Measurements from ENCODE around the gene AHNAK. TPM values are rescaled to one million over a fixed set of nuclear protein-coding genes. Genes with fewer than 3 reads are reported as not detected.
"Not testable (repeated sequence)": the region's sequence is repeated elsewhere in the genome, so short reads cannot be mapped to it uniquely, and the experiment has no call there.

Gene AHNAK
- total RNA-seq, 1 donor from 2014 or later, result 359 TPM

GRCh38 chr11:62499311-62499943 is 47.2 kb downstream of the AHNAK start:
- intact Hi-C loops (cut with micrococcal nuclease), result not testable (repeated sequence)

- intact Hi-C loops (cut with micrococcal nuclease), result no loop called here
Observed at GRCh38 chr11:62498492-62499286, 47.9 kb downstream of the AHNAK start.

DNA sequence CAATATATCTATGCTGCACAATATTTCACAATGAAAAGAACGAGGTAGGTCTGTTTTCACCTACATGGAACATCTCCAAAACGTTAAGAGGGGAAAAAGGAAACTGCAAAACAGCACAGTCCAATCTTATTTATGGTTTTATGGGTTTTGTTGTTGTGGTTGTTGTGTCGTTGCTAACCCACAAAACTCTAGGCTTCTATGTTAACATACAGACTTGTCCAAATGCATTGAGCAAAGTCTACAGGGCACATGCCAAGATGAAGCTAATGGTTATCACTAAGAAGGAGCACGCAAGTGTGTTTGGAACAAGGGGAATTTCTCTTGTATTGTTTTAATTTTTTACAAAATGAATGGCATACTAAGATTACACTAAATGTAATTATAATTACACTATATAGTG is 48.6 kb downstream of the AHNAK start:
- intact Hi-C loops (cut with micrococcal nuclease), result no loop called here

GRCh38 chr11:62497132-62497801 is 49.3 kb downstream of the AHNAK start:
- intact Hi-C loops (cut with micrococcal nuclease), result no loop called here

GRCh38 chr11:62496676-62497075 is 49.9 kb downstream of the AHNAK start:
- intact Hi-C loops (cut with micrococcal nuclease), result no loop called here

DNA sequence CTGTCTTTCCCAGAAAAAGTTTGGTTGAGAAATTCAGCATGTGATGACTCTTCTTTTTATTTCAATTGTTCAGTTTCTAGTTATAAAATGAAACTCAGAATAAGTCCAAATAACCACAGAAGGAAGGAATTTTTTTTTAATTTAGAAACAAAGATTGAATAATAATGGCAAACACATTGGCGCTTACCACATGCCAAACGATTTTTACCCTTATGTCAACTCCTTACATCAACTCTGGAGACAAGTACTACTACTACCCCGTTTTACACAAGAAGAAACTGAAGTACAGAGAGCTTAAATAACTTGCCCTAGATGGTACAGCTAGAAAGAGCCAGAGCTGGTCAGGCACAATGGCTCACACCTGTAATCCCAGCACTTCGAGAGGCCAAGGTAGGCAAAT is 52.4 kb downstream of the AHNAK start:
- intact Hi-C loops (cut with micrococcal nuclease), result no loop called here

- intact Hi-C loops (cut with micrococcal nuclease), result no loop called here
Observed at GRCh38 chr11:62493801-62494200, 52.8 kb downstream of the AHNAK start.

DNA sequence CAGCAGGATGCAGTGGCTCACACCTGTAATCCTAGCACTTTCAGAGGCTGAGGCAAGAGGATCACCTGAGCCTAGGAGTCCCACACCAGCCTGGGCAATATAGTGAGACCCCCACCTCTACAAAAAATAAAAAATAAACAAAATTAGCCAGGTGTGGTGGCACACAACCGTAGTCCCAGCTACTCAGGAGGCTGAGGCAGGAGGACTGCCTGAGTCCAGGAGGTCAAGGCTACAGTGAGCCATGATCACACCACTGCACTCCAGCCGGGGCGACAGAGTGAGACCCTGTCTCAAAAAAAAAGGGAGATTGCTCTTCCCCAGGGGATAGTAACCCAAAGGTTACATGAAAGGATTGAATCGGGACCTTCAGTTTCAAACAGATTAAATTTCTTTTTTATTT is 54.0 kb downstream of the AHNAK start:
- intact Hi-C loops (cut with micrococcal nuclease), result no loop called here

GRCh38 chr11:62491571-62492329 is 54.9 kb downstream of the AHNAK start:
- intact Hi-C loops (cut with micrococcal nuclease), result loop anchor here (1.0 kb wide), 1 partner anchor 9 kb away; no protein-coding TSS in a partner anchor

DNA sequence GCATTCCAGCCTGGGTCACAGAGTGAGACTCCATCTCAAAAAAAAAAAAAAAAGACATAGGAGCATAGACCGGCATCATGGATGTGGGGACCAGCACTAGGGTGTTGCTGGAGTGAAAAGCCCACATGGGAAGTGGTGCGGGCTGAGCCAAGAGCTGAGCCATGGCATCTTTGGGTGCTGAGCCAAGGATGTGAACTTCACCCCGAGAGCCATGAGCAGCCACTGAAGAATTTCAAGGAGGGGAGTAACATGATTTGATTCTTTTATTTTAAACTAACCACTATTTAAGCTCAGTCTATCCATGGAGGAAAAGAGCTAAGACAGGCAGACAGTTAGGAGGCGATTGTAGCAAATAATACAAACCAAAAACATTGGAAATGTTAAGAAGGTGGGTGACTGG is 57.4 kb downstream of the AHNAK start:
- intact Hi-C loops (cut with micrococcal nuclease), result no loop called here

- intact Hi-C loops (cut with micrococcal nuclease), result no loop called here
Observed at GRCh38 chr11:62487738-62488551, 58.7 kb downstream of the AHNAK start.

DNA sequence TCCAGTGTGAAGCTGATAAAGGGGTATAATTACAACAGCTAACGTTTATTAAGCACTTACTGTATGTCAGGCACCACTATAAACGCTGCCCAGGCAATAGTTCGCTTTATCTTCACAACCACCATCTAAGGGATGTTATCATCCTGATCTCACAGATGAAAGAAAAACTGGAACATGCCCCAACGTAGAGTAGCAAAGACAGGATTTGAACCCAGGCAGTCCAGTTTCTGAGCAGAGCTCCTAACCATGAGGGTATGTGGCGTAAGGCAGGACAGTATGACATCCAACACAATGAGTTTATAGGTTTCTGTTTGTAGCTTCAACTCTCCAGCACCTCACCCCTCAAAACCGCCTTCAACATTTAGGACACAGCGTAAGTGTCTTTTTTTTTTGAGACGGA is 59.5 kb downstream of the AHNAK start:
- intact Hi-C loops (cut with micrococcal nuclease), result no loop called here

DNA sequence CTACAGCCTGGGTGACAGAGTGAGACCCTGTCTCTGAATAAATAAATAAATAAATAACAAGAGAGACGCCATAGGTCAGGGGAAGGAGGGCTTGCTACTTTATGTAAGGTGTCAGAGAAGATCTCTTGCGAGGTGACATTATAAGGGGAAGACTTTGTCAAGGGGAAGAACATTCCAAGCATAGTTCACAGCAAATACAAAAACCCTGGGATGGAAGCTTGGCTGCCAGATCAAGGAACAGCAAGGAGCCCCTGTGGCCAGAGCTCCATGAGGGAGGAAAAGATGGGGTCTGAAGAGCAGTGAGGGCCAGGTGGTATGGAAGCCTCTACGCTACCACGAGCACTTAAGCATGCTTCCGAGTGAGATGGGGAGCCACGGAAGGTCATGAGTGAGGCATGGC is 62.3 kb downstream of the AHNAK start:
- intact Hi-C loops (cut with micrococcal nuclease), result no loop called here

DNA sequence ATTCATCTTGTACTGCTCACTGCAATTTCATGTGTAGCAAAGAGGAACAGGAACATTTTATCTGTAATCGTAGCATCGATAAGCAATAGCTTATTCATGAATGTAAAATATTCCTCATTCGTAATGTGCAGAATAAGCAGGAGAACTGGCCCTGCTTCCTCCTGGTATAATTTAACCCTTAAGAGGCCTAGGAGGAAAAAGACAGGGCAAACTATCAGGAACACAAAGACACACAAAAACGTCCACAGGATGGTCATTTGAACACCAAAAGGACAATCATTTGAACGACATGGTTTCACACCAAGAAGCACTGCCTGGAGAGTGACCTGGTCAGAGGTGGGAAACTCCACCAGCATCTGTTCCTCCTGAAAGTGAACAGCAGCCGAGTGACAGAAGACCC is 63.9 kb downstream of the AHNAK start:
- intact Hi-C loops (cut with micrococcal nuclease), result no loop called here

DNA sequence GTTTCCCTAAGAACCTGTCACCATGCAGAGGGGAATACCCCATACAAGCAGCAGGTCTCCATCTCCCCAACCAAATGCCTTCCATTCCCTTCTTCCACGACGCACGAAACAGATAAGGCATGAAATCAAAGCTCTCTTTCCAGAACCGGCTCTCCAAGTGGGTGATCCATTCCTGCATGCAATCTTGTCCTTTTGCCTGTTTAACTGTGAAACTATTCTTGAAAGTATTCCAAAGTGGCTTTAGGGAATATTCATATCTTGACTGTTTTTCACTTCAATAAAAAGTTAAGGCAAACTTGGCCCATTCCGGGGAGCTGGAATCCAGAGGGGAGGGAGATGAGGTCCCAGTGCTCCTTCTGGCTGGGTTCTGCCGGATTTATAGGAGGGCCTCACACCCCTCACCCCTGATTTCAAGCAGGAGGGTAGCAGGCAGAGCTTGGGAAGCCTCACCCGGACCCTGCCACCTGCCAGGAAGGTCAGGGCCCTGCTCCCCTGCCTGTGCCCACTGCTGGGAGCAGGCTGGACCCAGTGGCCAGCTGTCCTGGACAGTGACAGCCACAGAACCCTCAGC is 66.9 kb downstream of the AHNAK start:
- intact Hi-C loops (cut with micrococcal nuclease), result no loop called here

DNA sequence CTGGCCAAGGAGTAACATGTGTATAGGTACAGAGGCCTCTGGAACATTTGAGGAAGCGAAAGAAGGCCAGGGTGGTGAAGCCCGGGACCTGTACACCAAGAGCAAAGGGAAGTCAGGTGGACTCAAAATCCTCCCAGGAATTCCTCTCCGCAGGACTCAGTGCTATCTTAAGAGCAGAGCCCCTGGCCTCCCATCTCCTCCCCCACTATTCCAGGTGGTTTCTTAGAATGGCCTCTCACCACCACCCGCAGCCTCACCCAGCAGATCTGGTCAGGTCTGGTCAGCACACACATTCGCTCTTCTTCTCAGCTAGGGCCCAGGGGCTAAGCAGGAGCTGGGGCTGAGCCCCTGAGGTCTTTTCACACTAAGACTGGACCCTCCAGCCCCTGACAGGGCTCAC is 68.7 kb downstream of the AHNAK start:
- intact Hi-C loops (cut with micrococcal nuclease), result no loop called here

- intact Hi-C loops (cut with micrococcal nuclease), result no loop called here
Observed at GRCh38 chr11:62472063-62472884, 74.3 kb downstream of the AHNAK start.

- intact Hi-C loops (cut with micrococcal nuclease), result no loop called here
Observed at GRCh38 chr11:62471603-62472002, 75.0 kb downstream of the AHNAK start.

DNA sequence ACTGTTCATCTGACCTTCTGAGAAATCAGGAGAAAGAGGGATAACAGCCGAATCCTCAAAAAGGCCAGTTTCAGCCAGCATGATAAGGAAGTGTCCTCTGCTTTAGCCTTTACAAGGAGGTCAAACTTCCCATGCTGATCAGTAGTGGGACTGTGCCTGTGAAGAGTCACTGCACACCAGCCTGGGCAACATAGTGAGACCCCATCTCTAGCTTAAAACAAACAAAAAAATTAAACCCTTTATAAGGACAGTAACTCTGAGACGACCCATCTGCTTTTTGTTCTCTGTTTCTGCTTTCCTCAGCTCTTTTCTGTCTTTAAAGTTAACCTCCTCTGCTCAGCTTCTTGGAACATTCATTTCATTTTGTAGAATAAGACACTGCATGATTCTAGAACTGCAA is 78.0 kb downstream of the AHNAK start:
- intact Hi-C loops (cut with micrococcal nuclease), result no loop called here

DNA sequence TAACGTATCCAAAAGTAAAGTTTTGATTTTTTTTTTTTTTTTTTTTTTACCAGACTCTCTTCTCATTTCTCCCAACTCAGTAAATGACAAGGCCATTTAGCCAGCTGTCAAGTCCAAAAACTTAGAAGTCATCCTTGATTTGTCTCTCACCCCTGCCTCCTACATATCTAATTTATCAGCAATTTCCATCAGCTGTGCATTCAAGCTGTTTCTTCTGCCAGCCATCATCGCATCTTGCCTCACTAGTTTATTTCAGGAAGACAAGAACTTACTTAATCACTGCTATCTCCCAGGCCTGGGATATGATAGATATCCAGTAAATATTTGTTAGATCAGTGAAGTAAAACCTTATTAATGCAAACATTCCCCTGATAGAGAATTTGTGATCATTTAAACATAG is 80.2 kb downstream of the AHNAK start:
- intact Hi-C loops (cut with micrococcal nuclease), result no loop called here

Data from T-helper 1 cell treated with Interleukin-12 subunit alpha and Interleukin-12 subunit beta and Interleukin-4 antibody, amounts not matched to agents 30 ng/mL and 1 ng/mL, for 36 hours (primary cell).